HUDEP-2 (cell line): ENCODE data around the gene OSBPL9.
A peak's percentile ranks its signal among the peaks of the same experiment; 100 is the strongest.
"Not testable (repeated sequence)": the region's sequence is repeated elsewhere in the genome, so short reads cannot be mapped to it uniquely, and the experiment has no call there.

ENCODE experiments used
- DNase-seq, 76 experiments: peaks; one replicate each; lab custom pipeline; 2025; ENCODE audit not compliant: unreplicated experiment in 76 of 76; lab: John Stamatoyannopoulos, UW

OSBPL9 gene

GRCh38 chr1:51732701-51733425 is 116.0 kb downstream of the OSBPL9 start:
- DNase-seq = no peak

GRCh38 chr1:51733426-51733774 is 116.5 kb downstream of the OSBPL9 start:
- not testable (repeated sequence) for DNase-seq

- DNase-seq = no peak
Observed at GRCh38 chr1:51733793-51734522, 117.1 kb downstream of the OSBPL9 start.

GRCh38 chr1:51734896-51735745 is 118.2 kb downstream of the OSBPL9 start:
- DNase-seq = no peak

- no peak for DNase-seq
Observed at GRCh38 chr1:51735746-51736254, 118.9 kb downstream of the OSBPL9 start.

- peak in 21 of 76 experiments; percentile 4 to 47 (median 27) for DNase-seq
Observed at GRCh38 chr1:51736702-51737101, 119.8 kb downstream of the OSBPL9 start.

GRCh38 chr1:51738681-51739080 is 121.8 kb downstream of the OSBPL9 start:
- peak in 1 of 76 experiments; percentile 6 for DNase-seq

- DNase-seq = no peak
Observed at GRCh38 chr1:51740652-51741051, 123.8 kb downstream of the OSBPL9 start.

GRCh38 chr1:51741121-51741681 is 124.3 kb downstream of the OSBPL9 start:
- DNase-seq = no peak

GRCh38 chr1:51744506-51745303 is 127.8 kb downstream of the OSBPL9 start:
- DNase-seq = no peak

- no peak for DNase-seq
Observed at GRCh38 chr1:51745304-51745570, 128.3 kb downstream of the OSBPL9 start.

- no peak for DNase-seq
Observed at GRCh38 chr1:51749151-51749550, 132.3 kb downstream of the OSBPL9 start.

GRCh38 chr1:51750218-51750617 is 133.3 kb downstream of the OSBPL9 start:
- DNase-seq = peak in 5 of 76 experiments; percentile 6 to 12 (median 9)

- no peak for DNase-seq
Observed at GRCh38 chr1:51750729-51751128, 133.8 kb downstream of the OSBPL9 start.

GRCh38 chr1:51752073-51752948 is 135.4 kb downstream of the OSBPL9 start:
- DNase-seq = peak in 3 of 76 experiments; percentile 8 to 17 (median 10)

GRCh38 chr1:51753969-51754368 is 137.1 kb downstream of the OSBPL9 start:
- no peak for DNase-seq

GRCh38 chr1:51754666-51755065 is 137.8 kb downstream of the OSBPL9 start:
- no peak for DNase-seq

GRCh38 chr1:51755437-51755836 is 138.5 kb downstream of the OSBPL9 start:
- no peak for DNase-seq

- DNase-seq = no peak
Observed at GRCh38 chr1:51756290-51756689, 139.4 kb downstream of the OSBPL9 start.
